ENCODE results near the gene PRKN. TPM values are rescaled to one million over a fixed set of nuclear protein-coding genes. Genes with fewer than 3 reads are reported as not detected.

PRKN gene
- total RNA-seq, 1 experiment from 2014 or later, result 1.2 TPM

- H3K27ac ChIP-seq (ENCODE audit: low read depth, low read length, poor library complexity, severe bottlenecking), result no peak overlapping the region
- CTCF ChIA-PET, result no interaction called here
- DNase-seq (ENCODE audit: low spot score), result no peak
Measured at GRCh38 chr6:161406646-161407045, 1320.9 kb downstream of the PRKN start.

GRCh38 chr6:161405418-161405817, 1322.1 kb downstream of the PRKN start:
- H3K9me3 ChIP-seq (ENCODE audit: low read depth, low read length, poor library complexity, severe bottlenecking), result no peaks in the 10 kb centered on the region
- no peak overlapping the region for H3K4me3 ChIP-seq (ENCODE audit: low read depth, low read length, poor library complexity, severe bottlenecking)
- BruUV-seq (replicated peaks), result no TSS peak
- no peaks in the 10 kb centered on the region for H3K27me3 ChIP-seq (replicated peaks; ENCODE audit: insufficient read depth, low read depth, low read length, poor library complexity)
- no peak for DNase-seq (ENCODE audit: low spot score)
- ChIA-PET CTCF (no interaction called here), POLR2A (ENCODE audit: low non-redundant PET) (no interaction called here)
- TF ChIP-seq EZH2 (IDR thresholded peaks at IDR 0.05; ENCODE audit: borderline replicate concordance, low read depth, low read length, poor library complexity, severe bottlenecking), result no peak
- no peak for TF ChIP-seq CTCF (conservative IDR thresholded peaks at IDR 0.05; ENCODE audit: low read depth, low read length)
- intact Hi-C loops (cut with micrococcal nuclease; ENCODE audit: unreplicated experiment), result no loop called here
- no peak overlapping the region for H3K27ac ChIP-seq (ENCODE audit: low read depth, low read length, poor library complexity, severe bottlenecking)
- H3K36me3 ChIP-seq (ENCODE audit: insufficient read depth, low read length, poor library complexity, severe bottlenecking), result no peaks in the 10 kb centered on the region
- H3K4me1 ChIP-seq (ENCODE audit: insufficient read depth, low read length, poor library complexity, severe bottlenecking), result no peaks in the 10 kb centered on the region

More at GRCh38 chr6:161406646-161407045, 1320.9 kb downstream of the PRKN start:
- Histone ChIP-seq H3K4me3 (ENCODE audit: low read depth, low read length, poor library complexity, severe bottlenecking) (no peak overlapping the region), H3K36me3 (ENCODE audit: insufficient read depth, low read length, poor library complexity, severe bottlenecking) (no peaks in the 10 kb centered on the region), H3K9me3 (ENCODE audit: low read depth, low read length, poor library complexity, severe bottlenecking) (no peaks in the 10 kb centered on the region), H3K27me3 (replicated peaks; ENCODE audit: insufficient read depth, low read depth, low read length, poor library complexity) (no peaks in the 10 kb centered on the region), H3K4me1 (ENCODE audit: insufficient read depth, low read length, poor library complexity, severe bottlenecking) (no peaks in the 10 kb centered on the region)
- POLR2A ChIA-PET (ENCODE audit: low non-redundant PET), result no interaction called here
- no TSS peak for BruUV-seq (replicated peaks)
- TF ChIP-seq CTCF (conservative IDR thresholded peaks at IDR 0.05; ENCODE audit: low read depth, low read length) (no peak), EZH2 (IDR thresholded peaks at IDR 0.05; ENCODE audit: borderline replicate concordance, low read depth, low read length, poor library complexity, severe bottlenecking) (no peak)
- intact Hi-C loops (cut with micrococcal nuclease; ENCODE audit: unreplicated experiment), result no loop called here

- POLR2A ChIA-PET (ENCODE audit: low non-redundant PET), result no interaction called here
- DNase-seq (ENCODE audit: low spot score), result no peak
- CTCF ChIA-PET, result no interaction called here
- Histone ChIP-seq H3K36me3 (ENCODE audit: insufficient read depth, low read length, poor library complexity, severe bottlenecking) (no peaks in the 10 kb centered on the region), H3K27ac (ENCODE audit: low read depth, low read length, poor library complexity, severe bottlenecking) (no peak overlapping the region), H3K4me1 (ENCODE audit: insufficient read depth, low read length, poor library complexity, severe bottlenecking) (no peaks in the 10 kb centered on the region), H3K4me3 (ENCODE audit: low read depth, low read length, poor library complexity, severe bottlenecking) (no peak overlapping the region), H3K9me3 (ENCODE audit: low read depth, low read length, poor library complexity, severe bottlenecking) (no peaks in the 10 kb centered on the region), H3K27me3 (replicated peaks; ENCODE audit: insufficient read depth, low read depth, low read length, poor library complexity) (no peaks in the 10 kb centered on the region)
- intact Hi-C loops (cut with micrococcal nuclease; ENCODE audit: unreplicated experiment), result no loop called here
- no TSS peak for BruUV-seq (replicated peaks)
- TF ChIP-seq CTCF (conservative IDR thresholded peaks at IDR 0.05; ENCODE audit: low read depth, low read length), result no peak
- no peak for TF ChIP-seq EZH2 (IDR thresholded peaks at IDR 0.05; ENCODE audit: borderline replicate concordance, low read depth, low read length, poor library complexity, severe bottlenecking)
Measured at GRCh38 chr6:161403717-161404116, 1323.8 kb downstream of the PRKN start.

Measured in A673 (cell line).